Measurements from ENCODE around the gene NT5DC1. TPM values are rescaled to one million over a fixed set of nuclear protein-coding genes. Genes with fewer than 3 reads are reported as not detected.

Gene NT5DC1
- total RNA-seq, 1 donor from 2014 or later = 2.6 TPM

- Histone ChIP-seq H3K9me3 (ENCODE audit: control insufficient read depth in 3 of 3, low read length in 3 of 3) (no peaks in the 10 kb centered on the region), H3K9ac (ENCODE audit: low read depth in 1 of 3, low read length in 3 of 3) (no peak within 1 kb of the TSS), H3K4me1 (ENCODE audit: control insufficient read depth in 3 of 3, insufficient read depth in 3 of 3, low read length in 3 of 3) (no peaks in the 10 kb centered on the region), H3K27me3 (ENCODE audit: control insufficient read depth in 3 of 3, insufficient read depth in 3 of 3, low read length in 3 of 3) (no peaks in the 10 kb centered on the region), H3K36me3 (ENCODE audit: control insufficient read depth in 3 of 3, insufficient read depth in 3 of 3, low read length in 3 of 3) (no peaks in the 10 kb centered on the region), H3K4me3 (ENCODE audit: low read length in 3 of 3) (no peak within 1 kb of the TSS), H3K27ac (ENCODE audit: low read depth, low read length) (no peak within 1 kb of the TSS)
Measured at GRCh38 chr6:116126032-116126431, 25.4 kb downstream of the NT5DC1 start, which contains the start of gene COL10A1. Gene COL10A1 (minus strand): TSS chr6:116126132. CDS start chr6:116125492, 640 bp downstream.

- no peak overlapping the region for H3K9ac ChIP-seq (ENCODE audit: low read depth in 1 of 3, low read length in 3 of 3)
- H3K36me3 ChIP-seq (ENCODE audit: control insufficient read depth in 3 of 3, insufficient read depth in 3 of 3, low read length in 3 of 3) = no peaks in the 10 kb centered on the region
- no peak overlapping the region for H3K4me3 ChIP-seq (ENCODE audit: low read length in 3 of 3)
- no peaks in the 10 kb centered on the region for H3K4me1 ChIP-seq (ENCODE audit: control insufficient read depth in 3 of 3, insufficient read depth in 3 of 3, low read length in 3 of 3)
- no peaks in the 10 kb centered on the region for H3K27me3 ChIP-seq (ENCODE audit: control insufficient read depth in 3 of 3, insufficient read depth in 3 of 3, low read length in 3 of 3)
- H3K9me3 ChIP-seq (ENCODE audit: control insufficient read depth in 3 of 3, low read length in 3 of 3) = no peaks in the 10 kb centered on the region
- H3K27ac ChIP-seq (ENCODE audit: low read depth, low read length) = no peak overlapping the region
Measured at GRCh38 chr6:116127771-116128493, 27.3 kb downstream of the NT5DC1 start.

DNA sequence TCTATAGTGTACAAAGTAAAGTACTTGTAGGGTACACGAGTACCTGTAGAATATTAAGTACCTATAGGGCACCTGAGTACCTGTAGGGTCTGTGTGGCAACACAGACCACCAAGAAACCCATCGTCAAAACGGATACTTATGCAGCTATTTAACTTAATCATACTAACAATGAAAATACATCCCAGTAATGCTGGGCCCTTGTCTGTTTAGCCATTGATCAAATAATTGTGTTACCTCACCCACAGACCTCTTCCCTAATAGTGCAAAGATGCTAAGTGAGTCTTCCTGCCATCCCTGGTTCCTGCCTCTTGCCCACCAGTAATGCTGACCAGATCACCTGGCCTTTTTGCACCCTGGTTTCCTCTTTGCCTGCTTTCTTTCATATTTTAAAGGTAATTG, 32.8 kb downstream of the NT5DC1 start:
- Histone ChIP-seq H3K9me3 (ENCODE audit: control insufficient read depth in 3 of 3, low read length in 3 of 3) (no peaks in the 10 kb centered on the region), H3K4me3 (ENCODE audit: low read length in 3 of 3) (no peak overlapping the region), H3K27me3 (ENCODE audit: control insufficient read depth in 3 of 3, insufficient read depth in 3 of 3, low read length in 3 of 3) (no peaks in the 10 kb centered on the region), H3K27ac (ENCODE audit: low read depth, low read length) (no peak overlapping the region), H3K36me3 (ENCODE audit: control insufficient read depth in 3 of 3, insufficient read depth in 3 of 3, low read length in 3 of 3) (peaks cover 0 to 3% (median 0%) of the 10 kb centered on the region in 3 donors), H3K9ac (ENCODE audit: low read depth in 1 of 3, low read length in 3 of 3) (no peak overlapping the region), H3K4me1 (ENCODE audit: control insufficient read depth in 3 of 3, insufficient read depth in 3 of 3, low read length in 3 of 3) (no peaks in the 10 kb centered on the region)

DNA sequence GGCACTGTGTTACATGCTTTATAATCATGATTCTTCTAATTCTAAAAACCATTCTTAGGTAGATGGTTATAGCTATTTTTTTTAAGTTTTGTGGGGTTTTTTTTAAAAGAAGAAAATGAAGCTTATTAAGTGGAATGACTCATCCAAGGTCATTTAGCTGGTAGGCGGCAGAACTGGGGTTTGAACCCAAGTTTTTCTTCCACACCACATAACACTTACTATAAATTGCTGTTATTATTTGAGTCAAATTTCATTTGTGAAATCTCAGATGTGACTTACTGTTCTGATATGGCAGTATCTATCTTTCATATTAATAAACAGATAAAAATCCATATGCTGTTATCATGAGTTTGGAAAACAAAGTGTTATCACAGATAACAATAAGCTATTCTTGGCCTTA, 35.7 kb downstream of the NT5DC1 start:
- H3K4me3 ChIP-seq (ENCODE audit: low read length in 3 of 3) = no peak overlapping the region
- no peak overlapping the region for H3K27ac ChIP-seq (ENCODE audit: low read depth, low read length)
- H3K27me3 ChIP-seq (ENCODE audit: control insufficient read depth in 3 of 3, insufficient read depth in 3 of 3, low read length in 3 of 3) = no peaks in the 10 kb centered on the region
- H3K9ac ChIP-seq (ENCODE audit: low read depth in 1 of 3, low read length in 3 of 3) = no peak overlapping the region
- H3K36me3 ChIP-seq (ENCODE audit: control insufficient read depth in 3 of 3, insufficient read depth in 3 of 3, low read length in 3 of 3) = peaks cover 0 to 3% (median 0%) of the 10 kb centered on the region in 3 donors
- H3K9me3 ChIP-seq (ENCODE audit: control insufficient read depth in 3 of 3, low read length in 3 of 3) = no peaks in the 10 kb centered on the region
- H3K4me1 ChIP-seq (ENCODE audit: control insufficient read depth in 3 of 3, insufficient read depth in 3 of 3, low read length in 3 of 3) = no peaks in the 10 kb centered on the region

GRCh38 chr6:116136933-116137340, 36.3 kb downstream of the NT5DC1 start:
- Histone ChIP-seq H3K4me1 (ENCODE audit: control insufficient read depth in 3 of 3, insufficient read depth in 3 of 3, low read length in 3 of 3) (no peaks in the 10 kb centered on the region), H3K36me3 (ENCODE audit: control insufficient read depth in 3 of 3, insufficient read depth in 3 of 3, low read length in 3 of 3) (peaks cover 0 to 3% (median 0%) of the 10 kb centered on the region in 3 donors), H3K9ac (ENCODE audit: low read depth in 1 of 3, low read length in 3 of 3) (no peak overlapping the region), H3K27me3 (ENCODE audit: control insufficient read depth in 3 of 3, insufficient read depth in 3 of 3, low read length in 3 of 3) (no peaks in the 10 kb centered on the region), H3K4me3 (ENCODE audit: low read length in 3 of 3) (no peak overlapping the region), H3K27ac (ENCODE audit: low read depth, low read length) (no peak overlapping the region), H3K9me3 (ENCODE audit: control insufficient read depth in 3 of 3, low read length in 3 of 3) (no peaks in the 10 kb centered on the region)

GRCh38 chr6:116139917-116140316, 39.3 kb downstream of the NT5DC1 start:
- Histone ChIP-seq H3K27ac (ENCODE audit: low read depth, low read length) (no peak overlapping the region), H3K4me3 (ENCODE audit: low read length in 3 of 3) (no peak overlapping the region), H3K9ac (ENCODE audit: low read depth in 1 of 3, low read length in 3 of 3) (no peak overlapping the region)

DNA sequence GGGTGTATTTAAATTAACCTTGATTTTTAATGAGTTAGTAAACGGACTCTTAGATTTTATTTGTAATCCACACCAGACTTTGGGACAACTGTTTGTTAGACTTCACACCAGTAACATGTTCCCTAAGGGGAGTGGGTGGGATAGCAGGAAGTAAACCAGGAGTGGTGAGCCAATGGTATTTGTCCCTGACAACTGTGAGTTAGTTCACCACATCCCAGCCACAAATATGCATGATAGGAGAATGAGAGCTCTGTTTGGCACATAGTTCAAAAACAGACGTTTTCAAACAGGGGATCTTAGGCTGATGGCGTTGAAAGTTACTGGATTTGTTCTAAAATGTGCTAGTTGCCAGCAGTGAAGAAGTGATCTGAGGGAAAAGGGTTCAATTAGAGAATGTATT, 44.0 kb downstream of the NT5DC1 start:
- Histone ChIP-seq H3K9ac (ENCODE audit: low read depth in 1 of 3, low read length in 3 of 3) (no peak overlapping the region), H3K36me3 (ENCODE audit: control insufficient read depth in 3 of 3, insufficient read depth in 3 of 3, low read length in 3 of 3) (no peaks in the 10 kb centered on the region), H3K9me3 (ENCODE audit: control insufficient read depth in 3 of 3, low read length in 3 of 3) (no peaks in the 10 kb centered on the region), H3K4me3 (ENCODE audit: low read length in 3 of 3) (no peak overlapping the region), H3K27ac (ENCODE audit: low read depth, low read length) (no peak overlapping the region), H3K4me1 (ENCODE audit: control insufficient read depth in 3 of 3, insufficient read depth in 3 of 3, low read length in 3 of 3) (no peaks in the 10 kb centered on the region), H3K27me3 (ENCODE audit: control insufficient read depth in 3 of 3, insufficient read depth in 3 of 3, low read length in 3 of 3) (no peaks in the 10 kb centered on the region)

More at GRCh38 chr6:116139917-116140316, 39.3 kb downstream of the NT5DC1 start:
- Histone ChIP-seq H3K36me3 (ENCODE audit: control insufficient read depth in 3 of 3, insufficient read depth in 3 of 3, low read length in 3 of 3) (peaks cover 0 to 3% (median 0%) of the 10 kb centered on the region in 3 donors), H3K27me3 (ENCODE audit: control insufficient read depth in 3 of 3, insufficient read depth in 3 of 3, low read length in 3 of 3) (no peaks in the 10 kb centered on the region), H3K9me3 (ENCODE audit: control insufficient read depth in 3 of 3, low read length in 3 of 3) (no peaks in the 10 kb centered on the region), H3K4me1 (ENCODE audit: control insufficient read depth in 3 of 3, insufficient read depth in 3 of 3, low read length in 3 of 3) (no peaks in the 10 kb centered on the region)

DNA sequence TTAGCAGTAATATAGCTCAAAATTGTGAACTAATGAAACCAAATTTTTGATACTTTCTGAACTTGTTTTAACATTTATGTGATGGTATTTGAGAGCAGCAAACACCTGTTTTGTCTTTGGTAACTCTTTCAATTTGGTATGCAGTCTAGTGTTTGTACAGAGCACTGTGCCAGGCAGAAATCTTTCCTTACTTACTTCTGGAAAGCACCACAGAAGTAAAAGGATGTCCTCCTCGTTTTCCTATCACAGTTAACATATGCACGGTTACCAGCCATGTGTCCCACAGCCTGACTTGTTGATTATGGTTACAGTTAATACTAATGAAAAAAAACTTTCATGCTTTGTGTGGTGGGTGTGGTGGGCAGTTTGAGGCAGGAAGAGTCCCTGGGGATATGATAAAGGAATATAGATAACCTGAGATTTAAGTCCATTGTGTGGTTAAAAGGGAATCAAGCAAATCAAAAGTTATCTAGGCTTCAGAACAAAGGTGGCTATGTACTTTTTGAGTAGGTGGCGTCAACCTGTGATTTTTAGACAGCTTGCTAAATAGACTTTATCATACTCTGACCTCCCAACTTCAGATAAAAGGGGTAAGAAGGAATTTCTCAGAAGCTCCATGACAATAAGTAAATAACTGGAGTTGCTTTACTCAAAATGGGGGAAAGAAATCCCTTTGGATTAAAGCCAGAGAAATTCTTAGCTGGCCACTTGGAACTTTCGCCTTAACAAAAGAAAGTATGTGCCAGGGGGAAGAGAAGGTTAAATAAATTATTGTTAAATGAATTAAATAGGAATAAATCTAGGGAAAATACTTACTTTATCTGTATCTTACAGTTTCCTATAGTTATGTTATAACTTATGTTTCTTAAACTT, 45.4 kb downstream of the NT5DC1 start:
- H3K4me1 ChIP-seq (ENCODE audit: control insufficient read depth in 3 of 3, insufficient read depth in 3 of 3, low read length in 3 of 3) = no peaks in the 10 kb centered on the region
- no peak overlapping the region for H3K4me3 ChIP-seq (ENCODE audit: low read length in 3 of 3)
- H3K27ac ChIP-seq (ENCODE audit: low read depth, low read length) = no peak overlapping the region
- no peak overlapping the region for H3K9ac ChIP-seq (ENCODE audit: low read depth in 1 of 3, low read length in 3 of 3)
- H3K36me3 ChIP-seq (ENCODE audit: control insufficient read depth in 3 of 3, insufficient read depth in 3 of 3, low read length in 3 of 3) = no peaks in the 10 kb centered on the region
- H3K9me3 ChIP-seq (ENCODE audit: control insufficient read depth in 3 of 3, low read length in 3 of 3) = no peaks in the 10 kb centered on the region
- H3K27me3 ChIP-seq (ENCODE audit: control insufficient read depth in 3 of 3, insufficient read depth in 3 of 3, low read length in 3 of 3) = no peaks in the 10 kb centered on the region

- Histone ChIP-seq H3K27ac (ENCODE audit: low read depth, low read length) (no peak overlapping the region), H3K9ac (ENCODE audit: low read depth in 1 of 3, low read length in 3 of 3) (no peak overlapping the region), H3K4me3 (ENCODE audit: low read length in 3 of 3) (no peak overlapping the region), H3K27me3 (ENCODE audit: control insufficient read depth in 3 of 3, insufficient read depth in 3 of 3, low read length in 3 of 3) (no peaks in the 10 kb centered on the region), H3K36me3 (ENCODE audit: control insufficient read depth in 3 of 3, insufficient read depth in 3 of 3, low read length in 3 of 3) (no peaks in the 10 kb centered on the region), H3K9me3 (ENCODE audit: control insufficient read depth in 3 of 3, low read length in 3 of 3) (no peaks in the 10 kb centered on the region), H3K4me1 (ENCODE audit: control insufficient read depth in 3 of 3, insufficient read depth in 3 of 3, low read length in 3 of 3) (no peaks in the 10 kb centered on the region)
Measured at GRCh38 chr6:116152620-116153019, 52.0 kb downstream of the NT5DC1 start.

- Histone ChIP-seq H3K27me3 (ENCODE audit: control insufficient read depth in 3 of 3, insufficient read depth in 3 of 3, low read length in 3 of 3) (no peaks in the 10 kb centered on the region), H3K4me1 (ENCODE audit: control insufficient read depth in 3 of 3, insufficient read depth in 3 of 3, low read length in 3 of 3) (no peaks in the 10 kb centered on the region), H3K9me3 (ENCODE audit: control insufficient read depth in 3 of 3, low read length in 3 of 3) (no peaks in the 10 kb centered on the region), H3K27ac (ENCODE audit: low read depth, low read length) (no peak overlapping the region), H3K9ac (ENCODE audit: low read depth in 1 of 3, low read length in 3 of 3) (no peak overlapping the region), H3K36me3 (ENCODE audit: control insufficient read depth in 3 of 3, insufficient read depth in 3 of 3, low read length in 3 of 3) (no peaks in the 10 kb centered on the region), H3K4me3 (ENCODE audit: low read length in 3 of 3) (no peak overlapping the region)
Measured at GRCh38 chr6:116154887-116155286, 54.2 kb downstream of the NT5DC1 start.

Data from skeletal muscle tissue (tissue), 4 donors.